ENCODE results near the gene CMTR1.
A peak's percentile ranks its signal among the peaks of the same experiment; 100 is the strongest.

CMTR1 gene

DNA sequence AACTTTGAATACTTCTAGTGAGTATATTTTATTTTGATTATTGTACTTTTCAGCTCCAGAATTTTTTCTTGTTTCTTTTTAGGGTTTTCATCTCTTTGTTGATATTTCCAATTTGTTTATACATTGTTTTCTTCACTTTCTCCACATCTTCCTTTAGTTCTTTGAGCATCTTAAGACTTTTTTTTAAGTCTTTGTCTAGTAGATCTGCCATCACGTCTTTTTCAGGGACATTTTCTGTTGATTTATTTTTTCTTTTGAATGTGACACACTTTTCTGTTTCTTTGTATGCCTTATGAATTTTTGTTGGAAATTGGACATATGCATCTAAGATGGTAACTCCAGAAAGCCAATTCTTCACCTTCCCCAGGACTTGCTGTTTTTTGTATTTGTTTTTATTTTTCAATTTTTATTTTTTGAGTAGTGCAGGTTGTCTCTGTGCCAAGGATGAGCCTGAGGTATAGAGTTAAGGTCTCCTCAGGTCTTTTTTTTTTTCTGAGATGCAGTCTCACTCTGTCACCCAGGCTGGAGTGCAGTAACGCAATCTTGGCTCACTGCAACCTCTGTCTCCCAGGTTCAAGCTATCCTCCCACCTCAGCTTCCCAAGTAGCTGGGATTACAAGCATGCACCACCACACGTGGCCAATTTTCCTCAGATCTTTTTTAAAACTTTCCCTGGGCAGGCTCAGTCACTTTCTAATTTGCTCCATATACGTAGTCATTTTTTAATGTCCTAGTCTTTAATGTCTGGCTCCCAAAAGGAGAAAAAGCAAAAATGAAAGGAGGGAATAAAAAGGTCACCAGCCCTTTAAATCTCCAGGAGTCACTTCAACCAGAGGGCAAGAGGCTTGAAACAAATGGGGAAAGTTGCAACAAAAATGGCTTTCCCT lies 6.7 kb upstream of the CMTR1 start:
- H3K36me3 ChIP-seq (ENCODE audit: control insufficient read depth in 2 of 2, insufficient read depth in 1 of 2, low read length in 2 of 2), result no peaks in the 10 kb centered on the region
- no peak for TF ChIP-seq ZNF223 (tag by site-specific recombination; IDR thresholded peaks at IDR 0.05)
- peak; percentile 54; the same call in 1 of the 2 replicates for TF ChIP-seq PRDM1 (tag by site-specific recombination; IDR thresholded peaks at IDR 0.05)
- no peak overlapping the region for H3K4me3 ChIP-seq (ENCODE audit: low read depth, low read length)
- ChIA-PET POLR2A (no interaction called here), CTCF (interaction anchor here (0.7 to 0.9 kb wide), 3 partner anchors 45 to 824 kb away, joined by 3 read pairs; no protein-coding TSS in a partner anchor)
- H3K27ac ChIP-seq (ENCODE audit: extremely low read depth, low read depth, low read length), result no peak overlapping the region
- H3K4me1 ChIP-seq (ENCODE audit: control insufficient read depth, insufficient read depth, low read length), result no peaks in the 10 kb centered on the region
- H3K9me3 ChIP-seq (ENCODE audit: control insufficient read depth, insufficient read depth, low read depth, low read length), result no peaks in the 10 kb centered on the region

DNA sequence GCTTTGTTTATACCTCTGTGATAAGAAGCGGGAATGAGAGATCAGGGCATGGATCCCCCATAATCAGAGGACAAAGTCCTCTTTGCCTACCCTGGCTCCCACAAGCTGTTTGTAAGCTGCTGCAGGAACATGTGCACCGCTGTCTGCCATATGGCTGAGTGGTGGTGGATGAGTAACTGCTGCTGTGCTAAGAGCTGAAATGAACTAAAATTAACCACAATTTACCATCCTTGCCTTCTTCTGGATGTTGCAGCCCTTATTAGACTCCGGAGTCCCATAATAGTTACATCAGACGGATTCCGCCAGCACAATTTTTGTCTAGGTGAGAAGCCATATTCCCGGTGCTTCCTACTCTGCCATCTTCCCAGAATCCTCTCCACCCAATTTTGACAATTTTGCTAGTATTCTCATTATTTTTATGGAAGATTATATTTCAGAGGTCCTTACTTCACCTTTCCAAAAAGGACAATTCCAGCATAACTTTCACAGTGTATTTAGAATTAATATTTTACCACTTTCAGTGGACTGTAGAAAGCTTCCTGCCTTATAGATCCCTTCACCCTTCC lies 6.0 kb upstream of the CMTR1 start:
- ChIA-PET POLR2A (no interaction called here), CTCF (interaction anchor here (0.7 to 0.8 kb wide), 2 partner anchors 349 to 823 kb away, joined by 3 read pairs; no protein-coding TSS in a partner anchor)

DNA sequence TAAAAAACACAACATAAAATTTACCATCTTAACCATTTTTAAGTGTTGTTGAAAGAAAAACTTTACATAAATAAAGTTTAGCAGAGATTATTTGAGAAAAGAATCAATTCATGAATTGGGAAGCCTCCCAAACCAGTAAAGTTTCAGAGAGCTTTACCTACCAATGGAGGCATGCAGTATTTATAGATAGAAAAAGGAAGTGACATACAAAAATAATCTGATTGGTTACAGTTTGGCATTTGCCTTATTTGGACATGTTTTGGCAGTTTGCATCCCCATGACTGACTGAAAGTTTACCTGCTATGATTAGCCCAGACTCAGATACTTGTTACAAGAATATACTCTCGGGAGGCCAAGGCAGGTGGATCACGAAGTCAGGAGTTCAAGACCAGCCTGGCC lies 3.7 kb upstream of the CMTR1 start:
- H3K9me3 ChIP-seq (ENCODE audit: control insufficient read depth, insufficient read depth, low read depth, low read length), result no peaks in the 10 kb centered on the region
- no peak for TF ChIP-seq SP2 (tag by site-specific recombination; IDR thresholded peaks at IDR 0.05)
- peak; percentile 80 for TF ChIP-seq ZNF549 (tag by site-specific recombination; IDR thresholded peaks at IDR 0.05)
- TF ChIP-seq, protein P1, sequence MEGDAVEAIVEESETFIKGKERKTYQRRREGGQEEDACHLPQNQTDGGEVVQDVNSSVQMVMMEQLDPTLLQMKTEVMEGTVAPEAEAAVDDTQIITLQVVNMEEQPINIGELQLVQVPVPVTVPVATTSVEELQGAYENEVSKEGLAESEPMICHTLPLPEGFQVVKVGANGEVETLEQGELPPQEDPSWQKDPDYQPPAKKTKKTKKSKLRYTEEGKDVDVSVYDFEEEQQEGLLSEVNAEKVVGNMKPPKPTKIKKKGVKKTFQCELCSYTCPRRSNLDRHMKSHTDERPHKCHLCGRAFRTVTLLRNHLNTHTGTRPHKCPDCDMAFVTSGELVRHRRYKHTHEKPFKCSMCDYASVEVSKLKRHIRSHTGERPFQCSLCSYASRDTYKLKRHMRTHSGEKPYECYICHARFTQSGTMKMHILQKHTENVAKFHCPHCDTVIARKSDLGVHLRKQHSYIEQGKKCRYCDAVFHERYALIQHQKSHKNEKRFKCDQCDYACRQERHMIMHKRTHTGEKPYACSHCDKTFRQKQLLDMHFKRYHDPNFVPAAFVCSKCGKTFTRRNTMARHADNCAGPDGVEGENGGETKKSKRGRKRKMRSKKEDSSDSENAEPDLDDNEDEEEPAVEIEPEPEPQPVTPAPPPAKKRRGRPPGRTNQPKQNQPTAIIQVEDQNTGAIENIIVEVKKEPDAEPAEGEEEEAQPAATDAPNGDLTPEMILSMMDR (tag by site-specific recombination; IDR thresholded peaks at IDR 0.05), result no peak
- peaks cover 4% of the 10 kb centered on the region; the same call in 1 of the 2 replicates for H3K4me1 ChIP-seq (ENCODE audit: control insufficient read depth, insufficient read depth, low read length)
- no peaks in the 10 kb centered on the region for H3K36me3 ChIP-seq (ENCODE audit: control insufficient read depth in 2 of 2, insufficient read depth in 1 of 2, low read length in 2 of 2)
- no peak overlapping the region for H3K4me3 ChIP-seq (ENCODE audit: low read depth, low read length)
- POLR2A ChIA-PET, result no interaction called here
- CTCF ChIA-PET, result no interaction called here
- H3K27ac ChIP-seq (ENCODE audit: extremely low read depth, low read depth, low read length), result no peak overlapping the region

More for the DNA sequence above, 6.0 kb upstream of the CMTR1 start:
- no peaks in the 10 kb centered on the region for H3K9me3 ChIP-seq (ENCODE audit: control insufficient read depth, insufficient read depth, low read depth, low read length)
- no peak overlapping the region for H3K27ac ChIP-seq (ENCODE audit: extremely low read depth, low read depth, low read length)
- no peaks in the 10 kb centered on the region for H3K36me3 ChIP-seq (ENCODE audit: control insufficient read depth in 2 of 2, insufficient read depth in 1 of 2, low read length in 2 of 2)
- H3K4me1 ChIP-seq (ENCODE audit: control insufficient read depth, insufficient read depth, low read length), result no peaks in the 10 kb centered on the region
- TF ChIP-seq ZNF433 (tag by site-specific recombination; IDR thresholded peaks at IDR 0.05; ENCODE audit: low read depth) (no peak), ZNF311 (tag by site-specific recombination; IDR thresholded peaks at IDR 0.05; ENCODE audit: borderline replicate concordance) (no peak), ZNF544 (tag by site-specific recombination; IDR thresholded peaks at IDR 0.05) (no peak), ZNF785 (tag by site-specific recombination; IDR thresholded peaks at IDR 0.05) (no peak)
- no peak overlapping the region for H3K4me3 ChIP-seq (ENCODE audit: low read depth, low read length)

DNA sequence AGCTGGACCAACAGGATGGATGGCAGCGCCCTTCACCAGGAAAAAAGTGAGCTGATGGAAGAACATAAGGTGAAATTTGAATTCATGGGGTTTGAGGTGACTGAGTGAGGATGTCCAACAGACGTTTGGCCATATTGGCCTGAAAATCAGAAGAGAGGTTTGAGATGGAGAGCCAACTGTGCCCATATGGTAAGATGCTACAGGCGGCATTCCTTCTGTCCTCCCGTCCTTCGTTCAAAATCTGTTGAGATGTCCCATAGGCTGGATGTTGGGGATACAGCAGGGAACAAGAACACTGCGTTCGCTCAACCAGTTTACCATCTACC lies 468 bp upstream of the CMTR1 start:
- H3K4me1 ChIP-seq (ENCODE audit: control insufficient read depth, insufficient read depth, low read length), result peaks cover 14% of the 10 kb centered on the region
- no peak for TF ChIP-seq ZNF792 (tag by site-specific recombination; IDR thresholded peaks at IDR 0.05)
- TF ChIP-seq ZNF624 (tag by site-specific recombination; IDR thresholded peaks at IDR 0.05), result no peak
- TF ChIP-seq ZNF433 (tag by site-specific recombination; IDR thresholded peaks at IDR 0.05; ENCODE audit: low read depth), result no peak
- no peak for TF ChIP-seq ZBTB8A (tag by site-specific recombination; IDR thresholded peaks at IDR 0.05)
- TF ChIP-seq ZNF529 (tag by site-specific recombination; IDR thresholded peaks at IDR 0.05; ENCODE audit: insufficient replicate concordance), result no peak
- no peak for TF ChIP-seq ZNF501 (tag by site-specific recombination; IDR thresholded peaks at IDR 0.05)
- no peak for TF ChIP-seq ZNF155 (tag by site-specific recombination; IDR thresholded peaks at IDR 0.05)
- no peak for TF ChIP-seq ZEB2 (tag by site-specific recombination; IDR thresholded peaks at IDR 0.05)
- POLR2A ChIA-PET, result interaction anchor here (0.8 to 1.8 kb wide), 10 partner anchors 9 to 193 kb away, joined by 4 to 8 read pairs (median 4); partner anchors contain the start of gene CCDC167
- CTCF ChIA-PET, result interaction anchor here (0.6 to 1.9 kb wide), 2 partner anchors 51 to 243 kb away, joined by 3 to 5 read pairs; no protein-coding TSS in a partner anchor
- peak overlapping the region; percentile 91 for H3K4me3 ChIP-seq (ENCODE audit: low read depth, low read length)
- peak overlapping the region; percentile 56; the same call in 1 of the 2 replicates for H3K27ac ChIP-seq (ENCODE audit: extremely low read depth, low read depth, low read length)
- H3K36me3 ChIP-seq (ENCODE audit: control insufficient read depth in 2 of 2, insufficient read depth in 1 of 2, low read length in 2 of 2), result peaks cover 7 to 21% of the 10 kb centered on the region in 2 experiments
- H3K9me3 ChIP-seq (ENCODE audit: control insufficient read depth, insufficient read depth, low read depth, low read length), result no peaks in the 10 kb centered on the region
